22Rv1 (cell line): ENCODE data around the gene SEC16A.

Experiments used
- ZFX ChIP-seq: fragments of 450-650 bp; IDR thresholded peaks from 2 replicates; pipeline ENCODE4 v1.6.1; 2017; ENCODE audit warnings: antibody characterized with exemption, borderline replicate concordance
- TF ChIP-seq, protein P1 (sequence below): fragments of 450-650 bp; IDR thresholded peaks from 2 replicates; pipeline ENCODE4 v1.5.1; 2017; ENCODE audit warnings: mild to moderate bottlenecking

DNA sequence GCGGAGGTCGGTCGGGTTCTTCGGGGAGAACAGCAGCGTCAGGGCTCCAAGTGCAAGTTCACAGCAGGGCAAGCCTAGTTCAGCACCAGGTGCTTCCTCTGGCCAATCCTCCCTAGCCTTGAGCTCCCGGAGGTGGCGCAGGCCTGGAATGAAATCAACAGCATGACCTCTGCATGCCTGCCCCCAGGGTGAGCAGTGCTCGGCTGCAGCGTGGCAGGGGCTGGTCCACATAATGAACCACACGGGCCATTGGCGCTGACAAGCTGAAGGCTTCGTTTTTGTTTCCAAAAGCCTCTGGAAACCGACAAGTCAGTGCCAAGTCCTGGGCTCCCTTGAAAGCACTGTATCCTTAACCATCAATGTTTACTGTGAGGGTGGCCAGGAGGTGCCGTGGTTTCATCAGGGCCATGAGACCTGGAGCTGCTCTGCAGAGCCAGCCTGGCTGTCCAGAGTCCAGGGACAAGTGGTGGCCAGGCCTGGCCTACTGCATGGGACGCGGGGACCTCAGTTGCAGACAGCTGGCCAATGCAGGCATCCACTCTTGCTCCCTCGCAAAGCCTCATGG is 41.1 kb downstream of the SEC16A start:
- TF ChIP-seq, protein P1, sequence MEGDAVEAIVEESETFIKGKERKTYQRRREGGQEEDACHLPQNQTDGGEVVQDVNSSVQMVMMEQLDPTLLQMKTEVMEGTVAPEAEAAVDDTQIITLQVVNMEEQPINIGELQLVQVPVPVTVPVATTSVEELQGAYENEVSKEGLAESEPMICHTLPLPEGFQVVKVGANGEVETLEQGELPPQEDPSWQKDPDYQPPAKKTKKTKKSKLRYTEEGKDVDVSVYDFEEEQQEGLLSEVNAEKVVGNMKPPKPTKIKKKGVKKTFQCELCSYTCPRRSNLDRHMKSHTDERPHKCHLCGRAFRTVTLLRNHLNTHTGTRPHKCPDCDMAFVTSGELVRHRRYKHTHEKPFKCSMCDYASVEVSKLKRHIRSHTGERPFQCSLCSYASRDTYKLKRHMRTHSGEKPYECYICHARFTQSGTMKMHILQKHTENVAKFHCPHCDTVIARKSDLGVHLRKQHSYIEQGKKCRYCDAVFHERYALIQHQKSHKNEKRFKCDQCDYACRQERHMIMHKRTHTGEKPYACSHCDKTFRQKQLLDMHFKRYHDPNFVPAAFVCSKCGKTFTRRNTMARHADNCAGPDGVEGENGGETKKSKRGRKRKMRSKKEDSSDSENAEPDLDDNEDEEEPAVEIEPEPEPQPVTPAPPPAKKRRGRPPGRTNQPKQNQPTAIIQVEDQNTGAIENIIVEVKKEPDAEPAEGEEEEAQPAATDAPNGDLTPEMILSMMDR: no peak
- TF ChIP-seq ZFX: no peak
